Adrenal gland (tissue), 5 donors: ENCODE data around the gene DUSP22.

Experiments
- POLR2A ChIP-seq, 2 donors: fragments of 450-650 bp; IDR thresholded peaks; one replicate each; pipeline ENCODE4 v1.6.1; 2017; ENCODE audit warnings: antibody characterized with exemption in 2 of 2, mild to moderate bottlenecking in 2 of 2, moderate library complexity in 1 of 2
- TF ChIP-seq, protein P1 (sequence below), 6 experiments: fragments of 450-650 bp in 4 of 6; fragments of 200-600 bp in 2 of 6; sonication (generic) in 1 of 6; IDR thresholded peaks; 1 replicate in 5 of 6; 2 replicates in 1 of 6; pipeline versions ENCODE4 v1.5.1 to v1.8.0; 2016 to 2021; ENCODE audit warnings: antibody characterized with exemption in 6 of 6, mild to moderate bottlenecking in 2 of 6, moderate library complexity in 1 of 6
- donor health status: DM: no; HTN: no; CAD: no.

GRCh38 chr6:376827-377640 lies 84.7 kb downstream of the DUSP22 start:
- TF ChIP-seq, protein P1, sequence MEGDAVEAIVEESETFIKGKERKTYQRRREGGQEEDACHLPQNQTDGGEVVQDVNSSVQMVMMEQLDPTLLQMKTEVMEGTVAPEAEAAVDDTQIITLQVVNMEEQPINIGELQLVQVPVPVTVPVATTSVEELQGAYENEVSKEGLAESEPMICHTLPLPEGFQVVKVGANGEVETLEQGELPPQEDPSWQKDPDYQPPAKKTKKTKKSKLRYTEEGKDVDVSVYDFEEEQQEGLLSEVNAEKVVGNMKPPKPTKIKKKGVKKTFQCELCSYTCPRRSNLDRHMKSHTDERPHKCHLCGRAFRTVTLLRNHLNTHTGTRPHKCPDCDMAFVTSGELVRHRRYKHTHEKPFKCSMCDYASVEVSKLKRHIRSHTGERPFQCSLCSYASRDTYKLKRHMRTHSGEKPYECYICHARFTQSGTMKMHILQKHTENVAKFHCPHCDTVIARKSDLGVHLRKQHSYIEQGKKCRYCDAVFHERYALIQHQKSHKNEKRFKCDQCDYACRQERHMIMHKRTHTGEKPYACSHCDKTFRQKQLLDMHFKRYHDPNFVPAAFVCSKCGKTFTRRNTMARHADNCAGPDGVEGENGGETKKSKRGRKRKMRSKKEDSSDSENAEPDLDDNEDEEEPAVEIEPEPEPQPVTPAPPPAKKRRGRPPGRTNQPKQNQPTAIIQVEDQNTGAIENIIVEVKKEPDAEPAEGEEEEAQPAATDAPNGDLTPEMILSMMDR (IDR thresholded peaks at IDR 0.05), result no peak
- no peak for TF ChIP-seq POLR2A (IDR thresholded peaks at IDR 0.05)
